Measurements from ENCODE around the gene AJUBA. TPM values are rescaled to one million over a fixed set of nuclear protein-coding genes. Genes with fewer than 3 reads are reported as not detected.
A peak's percentile ranks its signal among the peaks of the same experiment; 100 is the strongest.
"Not testable (repeated sequence)": the region's sequence is repeated elsewhere in the genome, so short reads cannot be mapped to it uniquely, and the experiment has no call there.

The AJUBA gene
- total RNA-seq, 4 donors from 2014 or later = 66.0 to 120 (median 79.2) TPM

DNA sequence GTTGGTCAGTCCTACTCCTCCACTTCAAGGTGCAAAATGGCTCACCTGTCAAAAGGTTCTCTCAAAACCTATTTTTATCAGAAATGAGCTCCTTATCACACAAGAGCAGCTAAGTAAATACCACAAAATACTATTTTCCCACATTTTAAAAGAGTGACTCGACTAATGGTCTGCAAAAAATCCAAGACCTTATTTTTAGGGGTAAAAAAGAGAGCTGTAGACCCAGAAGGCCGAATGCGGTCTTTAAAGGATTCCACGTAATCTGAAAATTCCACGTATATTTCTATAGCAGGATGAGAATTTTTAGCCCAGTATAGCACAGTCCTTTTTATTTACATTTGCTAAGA is 23.8 kb upstream of the AJUBA start:
- H3K27ac ChIP-seq = peak overlapping the region; percentile 91
- TF ChIP-seq EP300 (IDR thresholded peaks at IDR 0.05) (no peak), POLR2AphosphoS5 (IDR thresholded peaks at IDR 0.05) (no peak), POLR2A (IDR thresholded peaks at IDR 0.05) (no peak)
- TF ChIP-seq, protein P1, sequence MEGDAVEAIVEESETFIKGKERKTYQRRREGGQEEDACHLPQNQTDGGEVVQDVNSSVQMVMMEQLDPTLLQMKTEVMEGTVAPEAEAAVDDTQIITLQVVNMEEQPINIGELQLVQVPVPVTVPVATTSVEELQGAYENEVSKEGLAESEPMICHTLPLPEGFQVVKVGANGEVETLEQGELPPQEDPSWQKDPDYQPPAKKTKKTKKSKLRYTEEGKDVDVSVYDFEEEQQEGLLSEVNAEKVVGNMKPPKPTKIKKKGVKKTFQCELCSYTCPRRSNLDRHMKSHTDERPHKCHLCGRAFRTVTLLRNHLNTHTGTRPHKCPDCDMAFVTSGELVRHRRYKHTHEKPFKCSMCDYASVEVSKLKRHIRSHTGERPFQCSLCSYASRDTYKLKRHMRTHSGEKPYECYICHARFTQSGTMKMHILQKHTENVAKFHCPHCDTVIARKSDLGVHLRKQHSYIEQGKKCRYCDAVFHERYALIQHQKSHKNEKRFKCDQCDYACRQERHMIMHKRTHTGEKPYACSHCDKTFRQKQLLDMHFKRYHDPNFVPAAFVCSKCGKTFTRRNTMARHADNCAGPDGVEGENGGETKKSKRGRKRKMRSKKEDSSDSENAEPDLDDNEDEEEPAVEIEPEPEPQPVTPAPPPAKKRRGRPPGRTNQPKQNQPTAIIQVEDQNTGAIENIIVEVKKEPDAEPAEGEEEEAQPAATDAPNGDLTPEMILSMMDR (IDR thresholded peaks at IDR 0.05) = no peak
- H3K27me3 ChIP-seq = no peaks in the 10 kb centered on the region
- H3K4me1 ChIP-seq = peaks cover 40% of the 10 kb centered on the region
- no peaks in the 10 kb centered on the region for H3K9me3 ChIP-seq
- no peak for DNase-seq (ENCODE audit: low spot score in 2 of 2)
- H3K4me3 ChIP-seq = peak overlapping the region; percentile 67
- H3K36me3 ChIP-seq = no peaks in the 10 kb centered on the region
- 59% methylated on average over 5 of the region's 5 CpGs for WGBS

DNA sequence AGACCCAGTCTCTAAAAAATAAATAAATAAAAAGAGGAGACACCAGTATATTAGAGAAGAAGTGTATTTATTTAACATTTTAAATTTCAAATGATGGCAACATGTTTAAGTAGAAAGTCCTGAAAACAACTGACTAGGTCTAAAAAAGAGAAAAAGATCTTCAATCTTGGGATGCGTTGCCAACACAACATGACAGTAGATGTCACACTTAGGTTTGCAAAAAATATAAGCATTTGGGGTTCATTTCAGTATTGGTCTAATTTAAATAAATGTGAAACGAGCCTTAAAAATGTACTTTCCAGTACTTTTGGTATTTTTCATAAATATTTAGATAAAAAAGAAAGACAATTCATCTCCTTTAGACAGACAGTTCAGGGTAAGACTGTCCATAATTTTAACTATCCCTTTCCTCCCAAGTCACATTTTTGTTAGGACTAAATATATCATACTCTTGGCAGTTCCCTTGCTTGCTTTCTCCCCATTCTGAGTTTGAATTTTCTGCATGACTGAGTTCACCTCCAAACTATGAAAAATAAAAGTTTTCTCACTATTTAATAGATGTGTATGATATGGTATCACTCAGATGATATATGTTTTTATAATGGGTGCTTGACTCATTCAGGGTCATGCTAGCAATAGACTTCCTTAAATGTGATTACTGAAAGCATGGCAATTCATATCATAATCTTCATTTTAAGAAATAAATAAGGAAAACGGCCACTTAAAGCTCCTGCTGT is 23.3 kb upstream of the AJUBA start:
- 81% methylated on average over 3 of the region's 3 CpGs for whole genome bisulfite sequencing
- H3K4me1 ChIP-seq = peaks cover 40% of the 10 kb centered on the region
- H3K27ac ChIP-seq = no peak overlapping the region
- H3K36me3 ChIP-seq = no peaks in the 10 kb centered on the region
- H3K4me3 ChIP-seq = no peak overlapping the region
- no peaks in the 10 kb centered on the region for H3K9me3 ChIP-seq
- DNase-seq (ENCODE audit: low spot score in 2 of 2) = no peak
- TF ChIP-seq POLR2AphosphoS5 (IDR thresholded peaks at IDR 0.05) (no peak), EP300 (IDR thresholded peaks at IDR 0.05) (no peak), POLR2A (IDR thresholded peaks at IDR 0.05) (no peak)
- TF ChIP-seq, protein P1 (IDR thresholded peaks at IDR 0.05) = no peak
- no peaks in the 10 kb centered on the region for H3K27me3 ChIP-seq

GRCh38 chr14:23004274-23004673 is 21.9 kb upstream of the AJUBA start:
- not testable (repeated sequence) for H3K27ac ChIP-seq; DNase-seq (ENCODE audit: low spot score in 2 of 2); H3K9me3 ChIP-seq; H3K36me3 ChIP-seq; H3K4me3 ChIP-seq; H3K27me3 ChIP-seq
- 100% methylated on average over 4 of the region's 4 CpGs for WGBS
- H3K4me1 ChIP-seq = peaks cover 29% of the 10 kb centered on the region

GRCh38 chr14:23002592-23002991 is 20.2 kb upstream of the AJUBA start:
- WGBS = 94% methylated on average over 3 of the region's 3 CpGs
- Histone ChIP-seq H3K27me3 (no peaks in the 10 kb centered on the region), H3K27ac (no peak overlapping the region), H3K4me1 (peaks cover 14% of the 10 kb centered on the region), H3K36me3 (peaks cover 13% of the 10 kb centered on the region), H3K9me3 (no peaks in the 10 kb centered on the region), H3K4me3 (no peak overlapping the region)
- no peak for TF ChIP-seq POLR2A (IDR thresholded peaks at IDR 0.05)
- TF ChIP-seq, protein P1 (IDR thresholded peaks at IDR 0.05) = no peak
- no peak for TF ChIP-seq POLR2AphosphoS5 (IDR thresholded peaks at IDR 0.05)
- TF ChIP-seq EP300 (IDR thresholded peaks at IDR 0.05) = no peak
- no peak for DNase-seq (ENCODE audit: low spot score in 2 of 2)

DNA sequence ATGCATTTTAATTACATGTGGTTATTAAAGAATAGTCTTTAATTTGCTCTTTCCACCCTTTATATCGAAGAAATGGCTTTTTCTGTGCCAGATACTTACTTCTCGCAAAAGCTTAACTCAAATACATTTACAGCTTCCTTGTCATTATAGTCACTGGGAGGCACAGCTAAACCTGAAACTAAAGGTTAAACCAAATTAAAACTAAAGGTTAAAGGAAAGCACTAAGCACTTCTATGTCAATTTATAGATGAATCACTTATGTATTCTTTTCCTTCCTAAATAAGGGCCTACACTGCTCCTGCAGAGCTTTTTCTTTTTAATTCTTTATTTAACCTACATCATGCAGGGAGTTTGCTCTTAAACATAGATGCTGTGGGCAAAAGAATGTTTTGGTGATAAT is 18.5 kb upstream of the AJUBA start:
- no peaks in the 10 kb centered on the region for H3K27me3 ChIP-seq
- DNase-seq (ENCODE audit: low spot score in 2 of 2) = no peak
- H3K4me1 ChIP-seq = peaks cover 2% of the 10 kb centered on the region
- H3K36me3 ChIP-seq = peaks cover 13% of the 10 kb centered on the region
- H3K4me3 ChIP-seq = no peak overlapping the region
- H3K27ac ChIP-seq = no peak overlapping the region
- TF ChIP-seq EP300 (IDR thresholded peaks at IDR 0.05) (no peak), POLR2AphosphoS5 (IDR thresholded peaks at IDR 0.05) (no peak), POLR2A (IDR thresholded peaks at IDR 0.05) (no peak)
- TF ChIP-seq, protein P1 (IDR thresholded peaks at IDR 0.05) = no peak
- 96% methylated on average over 2 of the region's 2 CpGs for WGBS
- no peaks in the 10 kb centered on the region for H3K9me3 ChIP-seq
